ENCODE measurements around the gene TMEM52B.
"Not testable (repeated sequence)": the region's sequence is repeated elsewhere in the genome, so short reads cannot be mapped to it uniquely, and the experiment has no call there.

Gene TMEM52B

DNA sequence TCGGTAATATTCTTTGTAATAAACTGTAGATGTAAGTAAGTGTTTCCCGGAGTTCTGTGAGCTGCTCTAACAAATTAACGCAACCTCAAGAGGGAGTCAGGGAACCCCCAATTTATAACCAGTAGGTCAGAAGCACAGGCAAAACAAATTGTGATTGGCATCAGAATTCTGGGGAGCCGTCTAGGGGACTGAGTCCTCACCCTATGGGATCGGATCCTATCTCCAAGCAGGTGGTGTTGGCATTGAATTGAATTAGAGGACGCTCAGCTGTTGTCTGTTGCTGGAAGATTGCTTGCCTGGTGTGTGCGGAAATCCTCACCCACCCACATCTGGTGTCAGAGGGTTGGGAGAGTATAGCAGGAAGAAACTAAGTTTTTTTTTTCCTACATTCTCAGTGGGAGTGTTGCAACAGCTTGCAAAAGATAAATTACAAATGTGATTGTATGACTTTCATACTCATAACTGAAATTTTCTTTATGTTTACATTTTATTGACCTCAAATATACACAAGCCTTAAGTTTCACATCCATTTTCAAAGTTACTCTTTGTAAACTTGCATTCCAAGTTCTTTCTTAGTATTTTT, 5.5 kb downstream of the TMEM52B start:
- no peak overlapping the region for H2BK15ac ChIP-seq (replicated peaks; ENCODE audit: low read depth)
- H3K18ac ChIP-seq (ENCODE audit: low read length): no peak overlapping the region
- no peak overlapping the region for H3K56ac ChIP-seq (ENCODE audit: low read length)
- peaks cover 10% of the 10 kb centered on the region for H3K4me1 ChIP-seq (ENCODE audit: control insufficient read depth, low read depth, low read length)
- no peak overlapping the region for H3K9ac ChIP-seq (ENCODE audit: low read length)
- no peak for DNase-seq
- H3K23ac ChIP-seq (ENCODE audit: low read length): no peak overlapping the region
- no CpG with 5 or more reads among the region's 7 CpGs for WGBS (ENCODE audit: extremely low coverage, insufficient coverage, low lambda C conversion rate)
- H2AK5ac ChIP-seq (ENCODE audit: low read length): no peak overlapping the region
- no peak overlapping the region for H4K5ac ChIP-seq (ENCODE audit: low read length)
- H3K4me2 ChIP-seq (ENCODE audit: low read length): no peak overlapping the region
- H3K4me3 ChIP-seq (ENCODE audit: low read length): no peak overlapping the region
- H4K8ac ChIP-seq (ENCODE audit: low read depth, low read length): no peak overlapping the region
- H2BK5ac ChIP-seq (ENCODE audit: low read length): no peak overlapping the region
- H3K36me3 ChIP-seq (ENCODE audit: control insufficient read depth, insufficient read depth, low read length): no peaks in the 10 kb centered on the region
- H3K79me2 ChIP-seq (ENCODE audit: control insufficient read depth, insufficient read depth, low read length): no peaks in the 10 kb centered on the region
- no peak overlapping the region for H2BK120ac ChIP-seq (ENCODE audit: low read depth, low read length)
- H3K79me1 ChIP-seq (ENCODE audit: low read length): no peaks in the 10 kb centered on the region
- no peak overlapping the region for H3K27ac ChIP-seq (ENCODE audit: low read depth, low read length)
- H3K27me3 ChIP-seq (ENCODE audit: insufficient read depth, low read length, poor library complexity): no peaks in the 10 kb centered on the region
- H3K4ac ChIP-seq (ENCODE audit: low read depth, low read length): peak overlapping the region; percentile 6

DNA sequence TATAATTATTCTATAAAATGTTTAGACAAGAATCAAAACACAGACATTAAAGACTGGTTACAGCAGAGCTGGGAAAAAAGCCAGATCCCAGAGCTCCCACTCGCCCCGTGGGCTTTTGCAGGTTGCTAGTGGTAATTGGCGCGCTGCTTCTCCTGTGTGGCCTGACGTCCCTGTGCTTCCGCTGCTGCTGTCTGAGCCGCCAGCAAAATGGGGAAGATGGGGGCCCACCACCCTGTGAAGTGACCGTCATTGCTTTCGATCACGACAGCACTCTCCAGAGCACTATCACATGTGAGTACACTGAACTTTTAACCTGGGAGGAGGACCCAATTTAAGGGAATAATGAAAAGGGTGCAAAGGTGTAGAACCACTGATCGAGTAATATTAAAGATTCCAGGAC, 7.5 kb downstream of the TMEM52B start:
- Histone ChIP-seq H3K9ac (ENCODE audit: low read length) (no peak overlapping the region), H3K4me3 (ENCODE audit: low read length) (no peak overlapping the region), H2BK15ac (replicated peaks; ENCODE audit: low read depth) (no peak overlapping the region), H4K8ac (ENCODE audit: low read depth, low read length) (no peak overlapping the region), H3K18ac (ENCODE audit: low read length) (no peak overlapping the region), H3K4me2 (ENCODE audit: low read length) (no peak overlapping the region), H3K23ac (ENCODE audit: low read length) (peak overlapping the region; percentile 24), H2BK5ac (ENCODE audit: low read length) (no peak overlapping the region), H3K27ac (ENCODE audit: low read depth, low read length) (no peak overlapping the region), H3K79me1 (ENCODE audit: low read length) (no peaks in the 10 kb centered on the region), H2BK120ac (ENCODE audit: low read depth, low read length) (no peak overlapping the region), H3K4ac (ENCODE audit: low read depth, low read length) (peak overlapping the region; percentile 24), H3K4me1 (ENCODE audit: control insufficient read depth, low read depth, low read length) (peaks cover 8% of the 10 kb centered on the region), H2AK5ac (ENCODE audit: low read length) (no peak overlapping the region), H3K56ac (ENCODE audit: low read length) (peak overlapping the region; percentile 60), H3K27me3 (ENCODE audit: insufficient read depth, low read length, poor library complexity) (no peaks in the 10 kb centered on the region), H4K5ac (ENCODE audit: low read length) (no peak overlapping the region), H3K79me2 (ENCODE audit: control insufficient read depth, insufficient read depth, low read length) (no peaks in the 10 kb centered on the region), H3K36me3 (ENCODE audit: control insufficient read depth, insufficient read depth, low read length) (no peaks in the 10 kb centered on the region)
- no peak for DNase-seq
- no CpG with 5 or more reads among the region's 11 CpGs for WGBS (ENCODE audit: extremely low coverage, insufficient coverage, low lambda C conversion rate)

- WGBS (ENCODE audit: extremely low coverage, insufficient coverage, low lambda C conversion rate): no CpG with 5 or more reads among the region's 6 CpGs
- not testable (repeated sequence) for DNase-seq
These were observed 8.1 kb downstream of the TMEM52B start for GRCh38 chr12:10186958-10187357.

DNA sequence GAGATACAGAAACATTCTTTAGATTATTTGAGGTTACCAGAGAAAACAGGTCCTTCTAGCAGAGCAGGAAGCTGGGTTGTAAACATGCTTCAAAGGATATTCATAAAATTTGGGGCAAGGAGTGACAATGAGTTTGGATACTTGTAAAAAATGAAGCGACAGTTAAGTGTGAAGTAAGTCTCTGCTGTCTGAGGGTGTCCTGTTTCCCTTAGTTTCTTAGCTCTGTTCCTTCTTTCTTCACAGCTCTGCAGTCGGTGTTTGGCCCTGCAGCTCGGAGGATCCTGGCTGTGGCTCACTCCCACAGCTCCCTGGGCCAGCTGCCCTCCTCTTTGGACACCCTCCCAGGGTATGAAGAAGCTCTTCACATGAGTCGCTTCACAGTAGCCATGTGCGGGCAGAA, 10.8 kb downstream of the TMEM52B start:
- H3K79me1 ChIP-seq (ENCODE audit: low read length): no peaks in the 10 kb centered on the region

More at GRCh38 chr12:10186958-10187357, 8.1 kb downstream of the TMEM52B start:
- not testable (repeated sequence) for H3K4me2 ChIP-seq (ENCODE audit: low read length); H2BK120ac ChIP-seq (ENCODE audit: low read depth, low read length); H3K27me3 ChIP-seq (ENCODE audit: insufficient read depth, low read length, poor library complexity); H3K36me3 ChIP-seq (ENCODE audit: control insufficient read depth, insufficient read depth, low read length); H3K79me1 ChIP-seq (ENCODE audit: low read length); H3K27ac ChIP-seq (ENCODE audit: low read depth, low read length); H3K56ac ChIP-seq (ENCODE audit: low read length); H3K79me2 ChIP-seq (ENCODE audit: control insufficient read depth, insufficient read depth, low read length); H3K23ac ChIP-seq (ENCODE audit: low read length); H3K4me3 ChIP-seq (ENCODE audit: low read length); H4K8ac ChIP-seq (ENCODE audit: low read depth, low read length); H2AK5ac ChIP-seq (ENCODE audit: low read length); H4K5ac ChIP-seq (ENCODE audit: low read length); H2BK15ac ChIP-seq (replicated peaks; ENCODE audit: low read depth); H3K4me1 ChIP-seq (ENCODE audit: control insufficient read depth, low read depth, low read length); H3K18ac ChIP-seq (ENCODE audit: low read length); H3K9ac ChIP-seq (ENCODE audit: low read length); H3K4ac ChIP-seq (ENCODE audit: low read depth, low read length); H2BK5ac ChIP-seq (ENCODE audit: low read length)

GRCh38 chr12:10190558-10191388, 11.9 kb downstream of the TMEM52B start:
- Histone ChIP-seq H3K23ac (ENCODE audit: low read length) (no peak overlapping the region), H3K4ac (ENCODE audit: low read depth, low read length) (no peak overlapping the region), H2BK120ac (ENCODE audit: low read depth, low read length) (no peak overlapping the region), H2BK5ac (ENCODE audit: low read length) (no peak overlapping the region), H4K5ac (ENCODE audit: low read length) (no peak overlapping the region), H3K4me2 (ENCODE audit: low read length) (no peak overlapping the region), H3K79me1 (ENCODE audit: low read length) (no peaks in the 10 kb centered on the region), H2BK15ac (replicated peaks; ENCODE audit: low read depth) (no peak overlapping the region), H3K4me3 (ENCODE audit: low read length) (no peak overlapping the region), H3K9ac (ENCODE audit: low read length) (no peak overlapping the region), H3K27ac (ENCODE audit: low read depth, low read length) (peak overlapping the region; percentile 68), H3K4me1 (ENCODE audit: control insufficient read depth, low read depth, low read length) (peaks cover 2% of the 10 kb centered on the region), H3K27me3 (ENCODE audit: insufficient read depth, low read length, poor library complexity) (no peaks in the 10 kb centered on the region), H3K18ac (ENCODE audit: low read length) (peak overlapping the region; percentile 18), H3K79me2 (ENCODE audit: control insufficient read depth, insufficient read depth, low read length) (no peaks in the 10 kb centered on the region), H3K56ac (ENCODE audit: low read length) (peak overlapping the region; percentile 47), H4K8ac (ENCODE audit: low read depth, low read length) (no peak overlapping the region), H3K36me3 (ENCODE audit: control insufficient read depth, insufficient read depth, low read length) (no peaks in the 10 kb centered on the region), H2AK5ac (ENCODE audit: low read length) (no peak overlapping the region)
- no CpG with 5 or more reads among the region's 13 CpGs for WGBS (ENCODE audit: extremely low coverage, insufficient coverage, low lambda C conversion rate)
- DNase-seq: peak; percentile 89

More for the DNA sequence above, 10.8 kb downstream of the TMEM52B start:
- Histone ChIP-seq H3K18ac (ENCODE audit: low read length) (no peak overlapping the region), H3K36me3 (ENCODE audit: control insufficient read depth, insufficient read depth, low read length) (no peaks in the 10 kb centered on the region), H4K5ac (ENCODE audit: low read length) (no peak overlapping the region), H2BK15ac (replicated peaks; ENCODE audit: low read depth) (no peak overlapping the region), H3K27ac (ENCODE audit: low read depth, low read length) (peak overlapping the region; percentile 31), H4K8ac (ENCODE audit: low read depth, low read length) (no peak overlapping the region), H2BK120ac (ENCODE audit: low read depth, low read length) (no peak overlapping the region), H3K9ac (ENCODE audit: low read length) (no peak overlapping the region), H3K4me3 (ENCODE audit: low read length) (no peak overlapping the region), H3K27me3 (ENCODE audit: insufficient read depth, low read length, poor library complexity) (no peaks in the 10 kb centered on the region), H3K79me2 (ENCODE audit: control insufficient read depth, insufficient read depth, low read length) (no peaks in the 10 kb centered on the region), H3K4me2 (ENCODE audit: low read length) (no peak overlapping the region), H3K56ac (ENCODE audit: low read length) (peak overlapping the region; percentile 56), H3K4me1 (ENCODE audit: control insufficient read depth, low read depth, low read length) (peaks cover 2% of the 10 kb centered on the region), H3K23ac (ENCODE audit: low read length) (no peak overlapping the region), H2AK5ac (ENCODE audit: low read length) (no peak overlapping the region), H2BK5ac (ENCODE audit: low read length) (no peak overlapping the region), H3K4ac (ENCODE audit: low read depth, low read length) (no peak overlapping the region)
- DNase-seq: no peak
- WGBS (ENCODE audit: extremely low coverage, insufficient coverage, low lambda C conversion rate): no CpG with 5 or more reads among the region's 5 CpGs

Measured in mesendoderm (in vitro differentiated cells).